Body of pancreas (tissue), 4 donors: ENCODE measurements around the gene PDIK1L.
A peak's percentile ranks its signal among the peaks of the same experiment; 100 is the strongest.

ENCODE experiments used
- CTCF ChIP-seq, 7 experiments: fragments of 450-650 bp in 4 of 7; fragments of 200-600 bp in 3 of 7; sonication (generic) in 3 of 7; IDR thresholded peaks; one replicate each; pipeline ENCODE4 v1.5.1; 2016 to 2019; ENCODE audit warnings: antibody characterized with exemption in 7 of 7
- POLR2A ChIP-seq, 3 donors: fragments of 450-650 bp; IDR thresholded peaks; one replicate each; pipeline ENCODE4 v1.6.1; 2016; ENCODE audit warnings: antibody characterized with exemption in 3 of 3, mild to moderate bottlenecking in 2 of 3

- peak in 1 of 7 experiments; percentile 4 for TF ChIP-seq CTCF (IDR thresholded peaks at IDR 0.05)
- TF ChIP-seq POLR2A (IDR thresholded peaks at IDR 0.05), result no peak
Observed at GRCh38 chr1:26094677-26095383, 16.8 kb upstream of the PDIK1L start.
